NK-92 treated with Interleukin-12 subunit alpha and Interleukin-12 subunit beta, amount 100 ng/mL, for 24 hours (cell line): ENCODE measurements around the gene PCSK5.
"Not testable (repeated sequence)": the region's sequence is repeated elsewhere in the genome, so short reads cannot be mapped to it uniquely, and the experiment has no call there.

ENCODE experiments used
- DNase-seq: peaks from one replicate; lab custom pipeline; 2025; lab: John Stamatoyannopoulos, UW

Gene PCSK5

DNA sequence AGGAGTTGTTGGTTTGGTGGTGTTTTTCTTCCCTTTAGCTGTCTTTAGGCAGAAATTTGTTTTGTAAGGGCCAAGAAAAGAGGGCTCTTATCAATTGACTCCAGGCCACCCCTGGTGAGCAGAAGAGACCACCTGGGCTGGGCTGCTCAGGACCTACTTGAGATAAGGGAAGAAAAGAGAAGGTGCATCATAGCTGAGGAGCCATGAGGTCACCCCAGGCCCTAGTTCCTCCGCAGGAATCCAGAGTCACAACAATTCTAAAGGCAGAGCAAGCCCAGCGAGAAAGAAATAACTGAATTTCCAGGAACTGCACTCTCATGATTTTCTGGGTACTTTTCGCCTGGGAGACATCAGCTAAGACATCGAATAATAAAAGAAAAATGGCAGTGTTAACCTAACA is 468.9 kb downstream of the PCSK5 start:
- DNase-seq: no peak

DNA sequence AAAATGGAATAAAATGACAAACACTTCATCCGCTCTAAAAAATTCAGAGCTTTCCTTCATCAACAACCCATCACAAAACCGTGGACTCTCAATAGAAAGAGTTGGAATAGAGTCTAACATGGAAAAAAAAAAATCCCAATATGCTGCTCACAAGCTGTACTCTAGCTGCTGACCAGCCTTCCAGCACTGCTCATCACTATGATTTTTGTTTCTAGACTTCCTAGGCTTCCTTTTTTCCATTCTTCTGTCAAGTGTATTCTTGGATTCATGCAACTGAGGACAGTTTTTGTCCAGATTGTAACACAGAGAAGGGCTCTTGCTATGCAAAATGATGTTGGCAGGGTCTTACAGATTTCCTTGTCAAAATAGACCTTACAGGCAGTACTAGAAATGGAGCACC is 469.3 kb downstream of the PCSK5 start:
- no peak for DNase-seq

DNA sequence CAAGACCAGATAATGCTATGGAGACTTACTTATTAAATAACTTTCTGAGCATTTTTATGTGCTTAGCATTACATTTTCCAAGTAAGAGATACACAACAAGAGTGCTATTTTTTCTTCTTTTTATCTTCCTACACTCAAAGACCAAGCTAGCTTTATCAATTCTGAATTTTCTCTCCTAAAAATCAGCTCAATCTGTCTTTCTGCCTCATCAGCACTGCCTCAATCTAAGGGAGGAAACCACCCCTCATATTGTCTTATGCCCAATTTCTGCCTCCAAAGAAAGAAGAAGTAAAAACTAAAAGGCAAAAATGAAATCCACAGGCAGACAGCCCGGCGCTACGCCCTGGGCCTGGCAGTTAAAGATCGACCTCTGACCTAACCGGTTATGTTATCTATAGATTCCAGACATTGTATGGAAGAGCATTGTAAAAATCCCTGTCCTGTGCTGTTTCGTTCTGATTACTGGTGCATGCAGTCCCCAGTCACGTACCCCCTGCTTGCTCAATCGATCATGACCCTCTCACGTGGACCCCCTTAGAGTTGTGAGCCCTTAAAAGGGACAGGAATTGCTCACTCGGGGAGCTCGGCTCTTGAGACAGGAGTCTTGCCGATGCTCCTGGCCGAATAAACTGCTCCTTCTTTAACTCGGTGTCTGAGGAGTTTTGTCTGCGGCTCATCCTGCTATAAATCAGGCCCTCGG is 472.0 kb downstream of the PCSK5 start:
- DNase-seq: not testable (repeated sequence)

DNA sequence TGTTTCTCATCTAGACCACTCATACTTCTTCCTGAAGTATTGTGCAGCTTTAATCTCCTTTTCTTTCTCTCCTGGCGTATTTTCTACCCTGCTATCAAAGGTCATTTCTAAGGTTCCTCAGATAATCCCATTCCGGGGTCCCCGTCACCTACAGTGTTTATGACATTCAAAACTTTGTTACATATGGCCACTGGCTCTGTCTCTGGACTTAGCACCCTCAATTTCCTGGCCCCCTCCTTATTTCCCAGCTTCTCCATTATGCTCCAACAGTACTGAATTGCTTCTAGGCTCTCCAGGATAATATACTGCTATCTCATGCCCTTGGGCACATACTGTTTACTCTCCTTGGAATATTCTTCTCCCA is 472.5 kb downstream of the PCSK5 start:
- no peak for DNase-seq

DNA sequence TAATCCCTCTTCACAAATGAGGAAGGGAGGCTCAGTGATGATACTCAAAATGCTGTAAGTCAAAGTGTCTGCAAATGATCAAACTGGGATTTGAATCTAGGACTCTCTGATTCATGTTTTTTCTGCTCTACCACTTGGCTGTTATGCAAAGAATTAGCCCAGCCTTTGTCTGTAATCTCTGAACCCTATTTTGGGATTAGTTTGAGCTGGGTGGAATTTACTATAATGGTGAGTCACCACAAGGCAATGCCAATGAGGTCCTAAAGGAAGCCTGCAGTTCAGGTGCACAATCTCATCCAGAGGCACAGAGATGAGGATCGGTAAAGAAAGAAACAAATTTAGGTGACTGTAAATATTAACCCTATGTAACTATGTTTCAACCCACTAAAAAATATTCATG is 474.6 kb downstream of the PCSK5 start:
- no peak for DNase-seq

DNA sequence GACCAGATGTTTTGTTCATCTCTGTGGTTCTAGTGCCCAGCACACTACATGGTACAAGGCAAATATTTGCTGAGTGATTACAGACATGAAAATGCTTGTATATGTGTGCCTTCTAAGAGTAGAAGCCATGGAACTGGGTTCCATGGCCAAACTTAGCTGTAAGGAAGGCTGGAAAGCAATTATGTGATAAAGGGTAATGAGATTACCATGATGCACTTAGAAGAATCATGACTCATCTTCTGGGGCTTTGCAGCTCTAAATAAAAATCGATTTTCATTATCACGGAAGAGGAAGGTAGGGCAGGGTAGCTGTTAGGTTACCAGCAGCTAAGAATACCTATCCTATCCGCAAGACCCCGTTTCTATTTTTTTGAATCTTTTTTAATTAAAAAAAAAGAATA is 475.8 kb downstream of the PCSK5 start:
- no peak for DNase-seq

DNA sequence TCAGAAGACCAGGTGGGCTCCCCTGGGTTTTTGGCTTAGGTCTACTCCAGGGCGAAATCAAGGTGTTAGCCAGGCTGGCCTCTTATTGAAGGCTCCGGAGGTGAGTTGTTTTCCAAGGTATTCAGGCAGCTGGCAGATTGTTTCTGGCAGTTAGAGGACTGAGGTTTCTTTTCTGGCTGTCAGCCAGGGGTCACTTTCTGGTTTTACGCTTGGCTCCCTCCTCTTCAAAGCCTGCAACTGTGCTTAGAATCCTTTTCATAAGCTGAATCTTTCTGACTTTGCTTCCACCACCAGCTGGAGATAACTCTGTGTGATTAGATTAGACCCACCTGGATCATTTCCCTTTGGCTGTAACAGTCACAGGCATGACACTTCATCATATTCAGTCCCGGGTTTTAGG is 479.1 kb downstream of the PCSK5 start:
- DNase-seq: no peak

DNA sequence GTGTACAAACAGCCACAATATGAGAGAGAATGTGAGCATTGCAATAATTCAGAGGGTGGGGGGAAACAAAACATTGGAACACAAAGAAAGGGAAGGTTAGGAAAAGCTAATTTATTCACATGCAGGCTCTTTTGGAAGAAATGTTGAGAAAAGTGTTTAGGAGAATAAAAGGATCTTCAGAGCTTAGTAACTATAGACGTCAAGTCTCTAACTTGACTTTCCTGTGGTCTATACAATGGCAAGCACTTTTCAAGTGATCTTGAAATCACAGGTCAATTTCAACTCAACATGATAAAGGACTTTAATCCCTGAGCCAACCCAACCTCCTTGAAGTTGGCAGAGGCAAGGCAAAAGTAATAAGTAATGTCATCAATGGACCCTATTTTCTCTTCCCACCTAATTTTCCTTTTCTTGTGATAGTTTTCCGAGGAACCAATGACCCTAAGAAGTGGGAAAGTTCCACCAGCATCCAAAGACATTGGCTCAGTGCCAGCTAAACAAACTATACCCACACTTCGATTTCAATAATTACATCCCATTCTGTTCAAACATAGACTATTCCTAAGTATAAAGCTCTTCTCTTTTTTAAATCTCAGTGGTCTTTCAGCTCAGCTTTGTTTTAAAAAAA is 480.0 kb downstream of the PCSK5 start:
- DNase-seq: no peak

DNA sequence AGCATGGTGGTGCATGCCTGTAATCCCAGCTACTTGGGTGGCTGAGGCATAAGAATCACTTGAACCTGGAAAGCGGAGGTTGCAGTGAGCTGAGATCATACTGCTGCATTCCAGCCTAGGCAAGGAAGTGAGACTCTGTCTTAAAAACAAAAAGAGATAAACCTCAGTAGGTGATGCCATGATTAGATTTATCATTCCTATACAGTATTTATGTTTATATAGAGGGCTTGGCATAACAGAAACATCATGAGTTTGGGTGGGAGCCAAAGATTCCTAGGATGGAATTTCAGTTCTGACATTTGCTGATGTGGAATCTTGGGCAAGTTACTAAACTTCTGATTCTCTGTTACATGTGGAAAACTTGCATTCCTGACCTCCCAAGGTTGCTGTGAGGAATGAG is 481.4 kb downstream of the PCSK5 start:
- DNase-seq: no peak

DNA sequence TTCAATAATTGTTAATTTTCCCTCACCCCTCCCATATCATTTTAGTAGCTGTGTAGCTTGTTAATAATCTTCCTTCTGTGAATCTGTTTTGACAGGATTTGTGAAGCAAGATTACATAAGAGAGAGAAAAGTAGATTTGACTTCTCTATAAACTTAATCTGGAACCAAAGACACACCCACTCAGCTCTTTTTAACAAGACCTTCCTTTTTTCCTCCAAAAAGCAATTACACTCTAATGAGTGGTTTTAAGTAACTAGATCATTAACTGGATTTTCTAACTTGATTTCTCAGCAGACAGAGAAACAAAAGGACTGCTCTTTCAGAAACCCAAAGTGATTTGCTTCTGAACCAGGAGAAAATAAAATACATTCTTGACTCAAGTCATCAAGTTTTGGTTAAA is 481.9 kb downstream of the PCSK5 start:
- DNase-seq: no peak

DNA sequence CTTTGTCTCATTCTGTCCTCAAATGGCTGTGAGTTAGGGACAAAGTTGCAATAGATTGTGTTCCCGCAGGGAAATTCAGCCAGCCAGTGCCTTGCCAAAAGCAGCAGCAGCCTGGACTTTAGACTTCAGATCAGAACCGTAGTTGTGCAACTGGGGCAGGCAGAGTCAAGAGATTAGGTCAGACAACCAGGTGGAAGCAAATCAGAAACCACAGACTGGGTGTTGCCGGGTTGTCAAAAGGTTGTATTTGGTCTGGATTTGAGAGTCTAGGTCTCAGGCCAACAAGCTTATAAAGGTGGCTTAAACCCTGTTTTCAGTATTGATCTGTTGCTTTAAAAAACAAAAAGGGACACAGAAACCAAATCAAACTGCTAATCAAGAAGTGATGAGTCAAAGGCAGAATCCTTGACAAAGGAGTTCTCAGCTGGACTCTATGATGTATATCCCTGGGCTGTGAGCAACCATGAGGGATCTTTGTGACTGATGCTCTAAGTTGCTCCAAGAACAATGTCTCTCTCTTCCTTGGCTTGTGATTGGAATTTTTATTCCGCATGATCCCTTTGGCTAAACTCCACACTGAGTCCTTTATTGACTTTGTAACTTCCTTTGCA is 482.8 kb downstream of the PCSK5 start:
- no peak for DNase-seq

DNA sequence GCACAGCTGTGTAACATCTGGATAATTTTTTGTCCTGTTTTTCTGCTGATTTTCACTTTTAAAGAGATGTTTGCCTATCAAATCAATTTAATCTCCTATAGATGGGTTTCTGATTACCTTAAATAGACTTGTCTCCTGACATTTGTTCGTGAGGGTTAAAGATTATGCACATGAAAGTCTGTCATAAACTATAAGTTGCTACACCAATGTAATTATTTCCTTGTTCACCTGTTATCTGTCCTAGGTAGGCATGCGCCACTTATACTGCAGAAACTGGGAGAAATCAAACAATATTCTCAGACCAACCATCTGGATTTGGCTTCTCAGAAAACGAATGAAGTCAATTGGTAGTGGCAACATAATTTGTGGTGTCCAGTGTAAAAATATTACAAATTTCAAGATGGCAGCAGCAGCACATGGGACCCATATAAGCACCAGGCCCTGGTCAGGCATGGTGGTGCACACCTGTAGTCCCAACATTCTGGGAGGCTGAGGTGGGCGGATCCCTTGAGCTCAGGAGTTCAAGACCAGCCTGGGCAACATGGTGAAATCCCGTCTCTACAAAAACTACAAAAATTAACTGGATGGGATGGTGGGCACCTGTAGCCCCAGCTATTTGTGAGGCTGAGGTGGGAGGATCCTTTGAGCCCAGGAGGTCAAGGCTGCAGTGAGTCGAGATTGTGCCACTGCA is 483.5 kb downstream of the PCSK5 start:
- no peak for DNase-seq

DNA sequence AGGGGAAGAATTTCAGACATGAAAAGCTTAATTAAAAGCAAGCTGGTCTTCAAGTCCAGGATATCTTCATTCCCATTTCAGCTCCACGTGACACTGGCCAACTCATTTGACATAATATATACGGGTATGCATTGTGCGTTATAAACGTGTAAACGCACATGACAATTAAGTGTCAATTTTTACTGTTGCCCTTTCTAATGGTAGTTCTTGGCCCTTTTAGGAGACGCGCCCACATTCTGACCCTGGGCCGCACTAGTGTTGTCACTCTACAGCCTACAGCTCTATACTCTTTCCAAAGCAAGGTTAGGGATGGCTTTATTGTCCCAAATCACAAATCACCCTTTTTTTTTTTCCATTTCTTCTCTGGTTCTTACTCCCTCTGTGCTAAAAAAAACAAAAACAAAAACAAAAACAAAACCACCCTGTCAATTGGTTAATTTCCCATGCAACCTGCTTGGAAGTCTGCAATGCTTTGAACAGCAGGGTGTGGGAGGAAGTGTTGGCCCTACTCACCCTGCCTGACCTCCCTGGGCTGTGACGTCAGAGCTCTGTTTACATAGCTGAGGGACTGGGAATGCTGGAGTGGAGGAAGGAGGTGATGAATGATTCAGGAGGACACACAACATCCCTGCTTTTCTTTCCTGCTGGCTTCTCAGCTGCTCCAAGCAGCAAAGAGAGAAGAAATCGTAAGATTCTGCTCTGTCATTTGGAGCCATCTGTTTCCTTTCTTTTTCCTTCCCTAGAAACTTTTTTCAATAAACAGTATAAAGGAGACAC is 484.5 kb downstream of the PCSK5 start:
- DNase-seq: no peak

DNA sequence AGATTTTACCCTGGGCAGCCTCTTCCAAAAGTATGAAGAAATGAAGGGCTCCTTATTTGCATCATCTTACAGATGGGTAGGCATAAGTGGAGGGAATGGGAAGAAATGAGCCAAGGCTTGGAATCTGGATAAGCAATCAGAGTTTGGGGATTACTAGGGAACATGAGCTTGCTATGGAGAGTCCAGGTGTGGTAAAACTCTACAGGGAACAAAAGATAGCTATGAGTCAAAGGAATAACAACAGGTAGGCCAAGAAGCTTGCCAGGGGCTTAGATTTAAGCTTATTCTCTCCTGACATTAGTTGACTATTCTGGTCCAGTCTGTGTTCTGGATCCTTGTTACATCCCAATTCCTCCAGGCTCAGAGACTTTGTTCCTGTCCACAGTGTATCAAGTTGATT is 487.3 kb downstream of the PCSK5 start:
- no peak for DNase-seq

DNA sequence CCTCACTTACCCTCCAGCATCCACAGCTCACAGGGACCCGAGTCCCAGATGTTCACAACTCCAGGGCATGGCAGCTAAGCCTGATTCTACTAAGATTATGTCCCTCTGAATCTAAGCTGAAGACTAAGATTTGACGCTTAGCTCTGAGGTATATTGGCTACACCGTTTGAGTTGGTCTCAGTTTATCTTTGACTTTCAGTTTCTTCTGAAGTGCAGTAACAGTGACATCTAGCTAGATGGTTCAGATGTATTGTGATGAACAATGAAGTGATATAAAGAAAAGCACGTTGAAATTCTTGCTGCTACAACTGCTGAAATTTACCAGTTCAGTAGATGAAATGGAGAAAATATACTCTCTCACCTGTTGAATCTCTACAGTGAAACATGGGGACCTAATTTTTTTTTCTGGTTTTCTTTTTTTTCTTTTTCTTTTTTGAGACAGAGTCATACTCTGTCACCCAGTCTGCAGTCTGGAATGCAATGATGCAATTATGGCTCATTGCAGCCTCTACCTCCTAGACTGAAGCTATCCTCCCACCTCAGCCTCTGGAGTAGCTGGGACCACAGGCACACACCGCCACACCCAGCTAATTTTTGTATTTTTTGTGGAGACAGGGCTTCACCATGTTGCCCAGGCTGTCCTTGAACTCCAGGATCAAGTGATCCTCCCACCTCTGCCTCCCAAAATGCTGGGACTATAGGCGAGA is 488.0 kb downstream of the PCSK5 start:
- DNase-seq: no peak

DNA sequence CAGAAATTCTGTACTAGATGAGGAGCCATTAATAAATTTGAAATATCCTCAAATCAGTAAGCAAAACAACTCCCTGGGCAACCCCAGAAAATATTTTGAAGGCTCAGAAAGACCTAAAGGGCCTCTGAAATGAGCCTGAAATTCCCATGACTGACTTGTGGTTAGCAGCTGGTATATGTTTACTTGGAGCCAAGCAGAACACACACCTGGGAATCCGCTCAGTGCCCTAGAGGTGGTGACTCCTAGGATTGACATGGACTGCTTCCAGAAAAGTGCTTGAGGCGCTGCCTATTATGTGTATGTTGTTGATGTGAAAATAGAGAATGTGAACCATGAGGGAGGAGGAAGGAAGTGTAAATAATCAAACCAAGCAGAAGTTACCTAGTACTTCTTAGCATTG is 489.0 kb downstream of the PCSK5 start:
- no peak for DNase-seq

DNA sequence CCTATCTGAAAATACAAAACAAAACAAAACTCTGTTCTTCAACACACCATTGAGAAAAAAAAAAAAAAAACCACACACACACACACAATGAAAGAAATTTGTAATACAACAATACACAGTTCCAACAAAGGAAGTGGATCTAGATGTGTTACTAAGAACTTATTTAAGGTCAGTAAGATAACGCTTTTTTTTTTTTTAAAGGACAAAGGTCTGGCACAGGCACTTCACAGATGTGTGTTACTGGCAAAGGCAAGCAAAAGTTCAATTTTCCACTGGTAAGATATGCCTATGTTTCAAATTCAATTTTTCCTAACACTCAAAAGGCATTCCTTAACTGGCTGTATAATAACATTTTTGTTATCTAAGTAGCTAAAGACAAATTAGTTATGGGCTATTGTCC is 500.2 kb downstream of the PCSK5 start:
- no peak for DNase-seq

DNA sequence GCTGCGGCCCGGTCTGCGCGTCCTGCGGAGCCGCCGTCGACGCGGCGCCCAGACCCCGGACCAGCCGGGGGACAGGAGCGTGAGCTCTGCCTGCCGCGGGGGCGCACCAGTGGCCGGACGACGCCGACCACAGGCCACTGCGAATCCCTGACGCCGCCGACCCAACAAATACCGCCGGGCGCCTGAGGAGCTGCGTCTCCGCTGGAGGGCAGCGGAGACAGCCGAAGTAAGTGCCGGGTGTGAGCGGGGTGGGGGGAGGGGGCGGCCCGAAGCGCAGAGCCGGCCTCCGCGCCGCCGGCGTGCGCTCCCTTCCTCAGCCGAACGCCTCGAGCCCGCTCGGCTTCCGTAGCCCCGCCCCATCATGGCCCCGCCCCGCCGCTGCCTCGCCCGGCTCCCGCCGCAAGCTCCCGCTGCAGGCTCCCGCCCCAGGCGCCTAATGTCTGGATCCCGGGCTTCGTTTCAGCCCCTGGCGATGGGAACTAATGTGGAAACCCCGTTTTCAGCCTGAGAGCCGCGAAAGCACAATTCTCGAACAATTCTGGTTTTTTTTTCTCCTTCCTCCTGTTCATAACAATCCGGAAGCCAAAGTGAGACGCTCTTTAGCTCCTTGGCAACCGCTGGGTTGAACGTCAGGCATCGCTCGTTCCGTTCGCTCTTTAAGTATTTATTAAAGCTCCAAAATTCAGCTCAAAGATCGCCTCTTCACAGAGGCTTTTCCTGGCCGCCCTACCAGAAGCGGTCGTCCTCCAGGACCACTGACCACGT is 503.9 kb downstream of the PCSK5 start, which contains the start of gene RFK:
RFK (minus strand) TSS at position 232 of the 765 bp plus-strand sequence. CDS start 255 bp downstream, outside the sequence.
- peak; percentile 80 for DNase-seq

DNA sequence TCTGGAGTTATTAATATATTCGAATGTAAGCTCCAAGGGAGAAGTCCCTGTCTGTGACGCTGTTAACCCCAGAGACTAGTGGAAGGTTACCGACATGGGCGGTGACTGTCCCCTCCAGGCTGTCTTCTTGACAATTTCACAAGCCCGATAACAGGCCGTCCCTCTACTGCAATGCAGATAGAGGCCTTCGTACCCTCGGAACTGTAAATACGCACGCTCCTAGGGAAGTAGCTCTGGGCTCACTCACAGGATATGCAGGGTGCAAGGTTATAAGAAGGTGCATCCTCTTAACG is 504.4 kb downstream of the PCSK5 start:
- DNase-seq: peak; percentile 31

DNA sequence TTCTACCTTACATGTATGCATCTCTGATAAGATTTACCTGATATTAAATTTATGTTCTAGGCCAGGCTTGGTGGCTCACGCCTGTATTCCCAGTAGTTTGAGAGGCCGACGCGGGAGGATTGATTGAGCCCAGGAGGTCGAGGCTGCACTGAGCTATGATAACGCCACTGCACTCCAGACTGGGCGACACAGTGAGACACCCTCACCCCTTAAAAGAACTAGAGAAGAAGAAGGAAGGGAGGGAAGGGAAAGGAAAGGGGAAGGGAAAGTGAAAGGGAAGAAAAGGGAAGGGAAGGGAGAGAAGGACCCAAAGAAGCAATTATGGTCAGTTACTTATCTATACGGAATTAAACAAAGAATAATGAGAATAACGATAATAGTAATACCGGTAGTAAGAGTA is 504.9 kb downstream of the PCSK5 start:
- no peak for DNase-seq

DNA sequence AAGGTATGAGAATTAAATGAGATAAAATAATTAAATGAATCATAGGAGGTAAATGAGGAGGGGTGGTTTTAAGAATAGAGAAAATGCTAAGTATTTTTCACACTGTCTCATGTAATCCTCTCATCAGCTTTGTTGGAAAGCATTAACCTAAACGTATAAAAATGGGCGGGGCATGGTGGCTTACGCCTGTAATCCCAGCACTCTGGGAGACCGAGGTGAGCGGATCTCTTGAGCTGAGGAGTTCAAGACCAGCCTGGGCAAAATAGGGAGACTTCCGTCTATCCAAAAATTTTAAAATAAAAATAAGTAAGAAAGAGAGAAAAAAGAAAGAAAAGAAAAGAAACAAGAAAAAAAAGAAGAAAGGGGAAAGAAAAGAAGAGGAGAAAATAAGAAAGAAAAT is 505.7 kb downstream of the PCSK5 start:
- DNase-seq: no peak
